GM19099 (cell line): ENCODE measurements around the gene PROP1.

Experiments
- POLR2A ChIP-seq: IDR thresholded peaks from 3 replicates; pipeline ENCODE4 v1.6.1; 2011; ENCODE audit warnings: low read depth; ENCODE audit not compliant: insufficient read length; ENCODE audit errors: extremely low read depth

PROP1 gene

DNA sequence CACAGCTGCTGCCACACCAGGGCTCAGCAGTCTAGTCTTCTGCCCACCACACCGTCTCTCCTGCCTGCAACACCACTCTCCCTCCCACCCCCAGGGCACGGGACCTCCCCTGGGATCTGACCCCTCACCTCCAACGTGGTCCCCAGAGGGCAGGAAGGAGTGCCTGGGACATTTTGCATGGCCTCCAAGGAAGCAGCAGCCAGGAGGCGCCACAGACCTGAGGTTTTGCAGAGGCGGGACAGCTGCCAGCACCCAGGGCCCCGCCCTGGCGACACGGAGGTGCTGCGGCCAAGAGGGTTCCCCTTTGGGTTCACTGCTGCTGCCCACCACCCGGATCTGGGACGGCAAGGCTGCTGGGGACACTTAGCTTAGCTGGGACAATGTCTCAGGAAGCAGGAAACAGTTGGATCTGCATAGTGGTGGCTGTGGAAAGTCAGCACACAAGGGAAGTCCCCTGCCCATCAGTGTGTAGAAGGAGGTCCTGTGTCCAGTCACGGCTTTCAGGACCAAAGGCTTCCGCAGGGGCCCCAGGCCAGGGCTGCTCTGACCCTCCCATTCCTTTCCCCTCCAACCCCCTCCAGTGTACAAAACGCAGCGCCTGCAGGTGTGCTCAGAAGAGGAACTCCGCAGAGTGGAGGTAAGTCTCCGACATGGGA lies 13.8 kb downstream of the PROP1 start:
- TF ChIP-seq POLR2A: no peak

DNA sequence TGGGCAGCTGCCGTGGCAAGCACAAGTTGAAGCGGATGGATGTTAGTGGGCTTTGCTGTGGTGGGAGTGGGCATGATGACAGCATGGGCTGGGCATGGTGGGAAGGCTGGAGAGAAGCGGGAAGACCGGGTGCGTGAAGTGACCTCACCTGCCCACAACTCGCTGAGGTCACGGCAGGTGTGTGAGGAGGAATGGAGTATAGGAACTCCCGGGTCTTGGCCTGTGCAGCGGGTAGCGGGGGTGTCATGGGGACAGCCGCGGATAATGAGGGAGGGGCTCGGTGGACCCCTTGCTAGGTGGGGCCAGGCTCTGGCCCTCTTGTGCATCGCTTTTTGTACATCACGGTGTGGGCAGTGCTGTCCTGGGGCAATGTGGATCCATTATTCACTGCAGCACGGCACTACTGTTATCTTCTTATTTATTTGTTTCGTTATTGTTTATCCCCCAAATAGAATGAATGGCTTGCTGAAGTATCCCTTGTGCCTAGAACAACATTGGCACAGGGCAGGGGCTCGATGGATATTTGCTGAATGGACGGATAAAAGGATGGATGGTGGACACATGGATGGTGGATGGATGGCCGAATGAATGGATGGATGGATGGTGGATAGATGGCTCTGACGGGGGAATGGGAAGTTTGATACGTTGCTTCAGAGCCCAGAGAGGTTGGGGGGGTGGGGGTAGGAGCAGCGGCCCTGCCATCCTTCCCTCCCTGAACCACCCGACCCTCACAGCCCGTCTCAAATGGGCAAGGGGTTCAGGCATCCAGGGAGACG lies 14.6 kb downstream of the PROP1 start:
- no peak for TF ChIP-seq POLR2A

DNA sequence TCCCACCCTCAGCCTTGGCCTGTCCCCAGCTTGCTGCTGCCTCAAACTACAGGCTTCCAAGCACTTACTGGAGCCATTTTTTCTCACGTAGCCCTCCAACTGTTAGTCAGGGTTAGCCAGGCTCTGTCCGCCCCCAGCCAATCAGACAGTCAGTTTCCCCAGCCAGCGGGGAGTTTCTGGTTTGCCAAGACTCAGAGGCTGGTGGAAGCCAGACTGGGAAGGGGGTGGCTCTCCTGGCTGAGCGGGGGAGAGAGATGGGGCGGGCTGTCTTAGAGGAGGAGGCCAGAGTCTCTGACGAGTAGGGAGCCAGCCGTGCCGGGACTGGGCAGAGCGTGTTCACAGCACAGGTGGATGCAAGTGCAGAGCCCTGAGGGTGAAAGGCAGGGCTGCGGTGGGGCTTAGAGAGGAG lies 15.3 kb downstream of the PROP1 start:
- no peak for TF ChIP-seq POLR2A

DNA sequence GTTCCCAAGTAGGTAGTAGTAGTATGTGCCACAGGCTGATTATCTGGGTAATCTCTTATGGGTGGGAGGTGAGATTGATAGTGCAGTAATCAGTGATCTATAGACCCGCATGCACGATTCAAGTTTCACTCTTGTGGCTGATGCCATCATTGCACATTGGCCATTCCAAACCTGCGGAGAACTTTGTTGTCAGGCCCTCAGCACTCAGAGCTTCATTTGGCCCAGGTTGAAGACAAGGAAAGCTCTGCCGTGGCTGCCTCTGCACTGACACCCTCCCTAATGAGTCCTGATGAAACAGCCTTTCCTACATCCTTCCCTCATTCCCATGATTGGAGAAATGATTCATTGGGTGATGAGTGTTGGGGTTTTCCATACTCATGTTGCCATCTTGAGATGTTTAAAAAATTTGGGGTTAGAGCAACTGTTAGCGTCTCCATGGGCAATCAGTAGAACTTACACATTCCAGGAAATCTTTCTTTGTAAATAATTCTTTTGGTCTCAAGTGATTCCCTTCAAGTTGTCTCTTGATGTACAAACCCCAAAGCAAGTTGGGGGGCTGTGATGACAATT lies 22.9 kb downstream of the PROP1 start:
- no peak for TF ChIP-seq POLR2A

DNA sequence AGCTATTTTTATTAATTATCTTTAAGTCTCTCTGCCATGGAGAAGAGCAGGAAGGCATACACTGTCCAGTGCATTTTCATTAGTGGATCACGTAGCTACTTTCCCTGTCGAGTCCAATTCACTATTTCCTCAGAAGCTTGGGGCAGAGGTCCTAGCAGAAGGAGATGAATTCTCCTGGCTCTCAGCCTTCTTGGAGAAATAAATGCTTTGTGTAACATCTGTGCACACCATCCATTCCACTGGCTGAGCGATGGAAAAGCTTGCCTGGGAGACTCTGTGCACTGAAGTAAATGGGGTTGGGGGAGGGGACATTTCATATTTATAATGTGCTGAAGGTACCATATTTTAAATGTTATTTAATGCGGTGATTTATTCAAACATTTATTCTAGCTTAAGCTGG lies 23.4 kb downstream of the PROP1 start:
- TF ChIP-seq POLR2A: no peak

DNA sequence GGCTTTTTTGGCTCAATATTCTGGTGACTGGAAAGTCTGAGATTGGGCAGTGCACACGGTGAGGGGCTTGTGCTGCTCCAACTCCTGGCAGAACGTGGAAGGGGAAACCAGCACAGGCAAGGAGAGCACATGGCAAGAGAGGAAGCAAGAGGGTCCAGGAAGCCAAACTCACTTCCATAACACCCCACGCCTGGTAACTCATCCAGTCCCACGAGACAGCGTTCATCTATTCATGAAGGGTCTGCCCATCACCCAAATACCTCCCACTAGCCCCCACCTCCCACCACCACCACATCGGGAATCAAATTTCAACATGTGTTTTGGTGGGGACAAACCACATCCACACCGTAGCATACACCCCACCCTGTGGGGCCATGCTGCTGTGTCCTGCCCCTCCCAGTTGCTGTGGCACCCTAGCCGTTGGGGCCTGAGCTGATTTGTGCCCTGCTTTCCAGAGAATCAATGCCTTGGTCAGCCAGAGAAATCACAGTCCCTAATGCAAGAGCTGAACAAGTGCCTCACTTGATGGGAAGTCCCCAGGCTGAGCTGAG lies 27.3 kb downstream of the PROP1 start:
- TF ChIP-seq POLR2A: no peak

DNA sequence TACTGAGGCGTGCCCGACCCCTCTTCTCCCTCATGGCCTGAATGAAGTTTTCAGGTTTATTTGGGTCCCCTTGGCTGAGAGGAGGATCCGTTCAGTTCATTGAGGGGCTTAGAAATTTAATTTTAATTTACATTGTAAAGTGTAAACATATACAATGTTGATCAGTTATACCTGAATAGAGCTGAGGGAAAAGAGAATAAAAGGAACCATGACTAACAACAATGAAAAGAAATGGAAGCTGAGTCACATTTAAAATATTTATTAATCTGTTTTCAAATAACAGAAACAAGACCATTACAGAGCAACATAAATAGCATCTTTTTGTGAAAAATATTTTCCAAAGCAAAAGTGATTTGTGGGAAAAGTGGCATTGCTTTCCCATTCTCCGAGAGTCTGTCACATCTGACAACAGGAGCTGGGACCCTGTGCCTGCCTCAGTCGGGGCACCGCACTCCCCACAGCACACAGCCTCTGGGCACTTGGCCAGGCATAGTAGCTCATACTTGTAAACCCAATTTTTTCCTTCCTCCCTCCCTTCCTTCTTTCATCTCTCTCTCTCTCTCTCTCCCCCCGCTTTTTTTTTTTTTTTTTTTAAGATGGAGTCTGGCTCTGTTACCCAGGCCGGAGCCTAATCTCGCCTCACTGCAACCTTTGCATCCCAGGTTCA lies 28.7 kb downstream of the PROP1 start:
- no peak for TF ChIP-seq POLR2A

DNA sequence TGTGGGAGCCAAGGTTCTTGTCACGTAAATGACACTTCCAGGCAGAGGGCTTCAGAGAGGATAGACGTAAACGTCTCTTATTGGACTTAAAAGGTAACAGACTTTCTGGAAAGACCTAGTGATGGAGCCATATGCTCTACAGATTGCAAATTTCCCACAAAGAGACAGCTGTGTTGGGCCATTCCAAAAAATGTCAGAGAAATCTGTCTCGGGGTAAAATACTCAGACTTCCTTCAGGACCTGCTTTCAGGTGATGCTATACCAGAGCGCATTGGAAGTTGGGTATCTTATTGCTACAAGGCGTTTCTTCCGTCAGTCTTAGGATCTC lies 29.2 kb downstream of the PROP1 start:
- no peak for TF ChIP-seq POLR2A

DNA sequence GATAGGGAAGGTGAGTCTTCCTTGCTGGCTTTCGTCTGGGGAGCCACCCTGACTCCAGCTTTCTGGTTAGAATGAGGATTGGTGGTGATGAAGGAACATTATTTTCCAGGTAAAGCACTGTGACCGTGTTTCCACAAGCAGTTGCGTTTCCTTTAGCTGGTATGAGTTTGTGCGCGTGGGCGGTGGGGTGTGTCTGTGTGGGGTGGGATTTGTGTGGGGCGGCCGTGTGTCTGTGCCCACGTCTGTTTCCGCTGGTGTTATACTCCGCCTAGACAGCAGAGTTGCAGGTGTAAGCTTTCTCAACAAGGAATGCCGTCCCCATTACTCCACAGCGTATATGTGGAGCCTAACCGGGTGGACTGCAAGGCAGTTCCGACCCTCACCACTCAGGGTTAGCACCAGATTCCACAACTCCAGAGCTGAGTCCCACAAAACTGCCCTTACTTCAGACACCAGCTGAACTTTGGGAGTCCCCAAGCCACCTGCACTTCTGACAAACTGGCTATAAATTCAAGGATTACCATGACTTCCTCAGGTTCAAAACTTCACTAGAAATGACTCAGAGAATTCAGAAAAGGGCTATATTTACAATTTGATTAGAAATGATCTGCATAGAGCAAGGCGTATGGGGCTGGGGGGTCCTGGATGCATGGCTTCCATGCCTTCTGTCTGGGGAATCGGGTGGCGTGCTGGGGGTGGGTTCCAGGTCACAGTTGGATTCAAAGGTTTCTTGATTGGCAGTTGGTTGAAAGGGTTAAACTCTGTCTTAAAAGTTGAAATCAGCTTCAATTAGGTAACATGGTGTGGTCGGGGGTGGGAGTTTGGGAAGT lies 29.8 kb downstream of the PROP1 start:
- no peak for TF ChIP-seq POLR2A

DNA sequence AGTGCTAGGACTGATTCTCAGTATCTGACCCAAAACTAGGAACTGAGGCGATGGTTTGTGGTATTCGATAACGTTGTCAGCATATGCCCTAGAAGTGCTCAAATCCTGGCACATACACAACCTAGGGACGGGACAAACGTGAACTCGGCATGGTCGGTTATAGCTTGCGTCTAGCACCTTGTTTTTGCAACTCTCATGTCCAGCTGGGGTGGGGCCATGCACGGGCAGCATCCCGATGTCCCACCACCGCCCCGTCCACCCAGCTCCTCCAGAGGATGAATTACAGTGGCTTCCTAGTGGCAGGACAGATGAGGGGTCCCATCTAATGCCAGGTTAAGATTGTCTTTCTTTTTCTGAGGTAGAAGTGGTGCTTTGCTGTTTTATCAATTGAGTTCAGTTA lies 31.6 kb downstream of the PROP1 start:
- no peak for TF ChIP-seq POLR2A

DNA sequence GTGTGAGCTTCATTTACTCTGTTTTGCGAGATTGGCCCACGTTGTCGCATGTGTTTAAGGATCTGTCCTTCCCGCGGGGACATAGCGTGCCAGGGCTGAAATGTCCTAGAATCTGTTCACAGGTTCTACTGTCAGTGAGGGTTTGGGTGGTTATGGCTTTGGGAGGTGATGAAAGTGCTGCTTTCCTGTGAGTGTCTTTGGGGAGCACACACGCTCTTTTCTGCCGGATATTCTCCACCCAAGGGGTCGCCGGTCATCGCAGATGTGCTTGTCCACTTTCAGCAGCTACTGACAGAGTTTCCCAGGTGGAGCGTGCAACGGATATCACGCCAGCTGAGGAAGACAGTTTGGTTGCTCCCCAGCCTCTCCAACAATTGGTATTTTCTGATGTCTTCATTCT lies 32.1 kb downstream of the PROP1 start:
- TF ChIP-seq POLR2A: no peak

DNA sequence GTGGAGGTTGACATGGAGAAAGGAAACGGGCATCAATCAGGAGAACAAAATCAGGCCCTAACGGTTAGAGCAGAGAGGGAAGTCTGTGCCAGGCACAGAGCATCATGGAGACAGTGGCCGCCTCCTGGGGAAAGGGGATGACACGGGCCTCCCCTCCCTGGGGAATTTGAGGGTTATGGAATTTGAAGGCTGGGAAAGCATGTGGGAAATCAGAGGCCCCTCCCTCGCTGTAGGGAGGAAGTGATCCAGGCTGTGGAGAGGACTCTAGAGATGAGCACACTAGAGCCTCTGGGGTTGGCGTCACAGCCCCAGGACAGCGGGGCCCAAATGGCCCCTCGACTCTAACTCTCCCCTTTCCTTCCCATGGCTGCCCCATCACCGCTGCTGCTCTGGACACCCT lies 36.7 kb downstream of the PROP1 start:
- TF ChIP-seq POLR2A: no peak

DNA sequence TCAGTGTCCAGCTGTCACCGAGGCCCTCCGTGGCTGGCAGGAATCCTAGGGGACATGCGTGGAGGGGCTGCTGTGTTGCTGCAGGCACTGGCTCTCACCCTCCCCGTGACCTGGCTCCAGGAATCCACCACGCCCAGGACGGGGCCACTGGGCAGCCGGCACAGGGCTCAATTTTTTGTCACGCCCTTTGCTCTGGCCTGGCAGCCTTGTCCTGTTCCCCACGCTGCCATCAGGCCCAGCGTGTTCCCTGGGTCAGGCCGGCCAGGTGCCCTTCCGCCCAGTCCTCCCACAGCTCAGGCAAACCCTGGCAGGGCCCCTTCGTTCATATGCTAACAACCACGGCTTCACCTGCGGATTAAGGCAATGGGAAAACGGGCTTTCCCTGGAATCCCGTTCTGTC lies 37.3 kb downstream of the PROP1 start:
- TF ChIP-seq POLR2A: no peak

DNA sequence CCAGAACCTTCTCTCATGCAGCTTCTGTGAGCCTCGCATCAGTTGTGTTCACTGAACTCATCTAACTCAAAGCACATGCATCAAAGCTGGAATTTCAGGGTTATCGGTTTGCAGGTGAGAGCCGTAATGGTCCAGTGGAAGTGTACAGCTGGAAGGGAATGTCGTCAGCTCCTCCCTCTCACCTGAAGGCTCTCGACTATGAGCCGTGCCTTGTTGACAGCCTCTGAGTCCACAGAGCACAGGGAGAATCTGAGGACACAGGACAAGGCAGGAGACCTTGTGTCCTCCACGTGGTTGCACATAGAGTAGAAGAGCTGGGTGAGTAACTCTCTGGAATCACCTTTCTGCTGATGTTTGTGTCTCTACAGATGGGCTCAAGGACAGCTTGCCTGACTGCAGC lies 38.8 kb downstream of the PROP1 start:
- TF ChIP-seq POLR2A: no peak
